Amniotic stem cell (primary cell): ENCODE data around the gene SALL1.

Experiments
- DNase-seq: peaks from one replicate; lab custom pipeline; 2025; lab: John Stamatoyannopoulos, UW

Gene SALL1

DNA sequence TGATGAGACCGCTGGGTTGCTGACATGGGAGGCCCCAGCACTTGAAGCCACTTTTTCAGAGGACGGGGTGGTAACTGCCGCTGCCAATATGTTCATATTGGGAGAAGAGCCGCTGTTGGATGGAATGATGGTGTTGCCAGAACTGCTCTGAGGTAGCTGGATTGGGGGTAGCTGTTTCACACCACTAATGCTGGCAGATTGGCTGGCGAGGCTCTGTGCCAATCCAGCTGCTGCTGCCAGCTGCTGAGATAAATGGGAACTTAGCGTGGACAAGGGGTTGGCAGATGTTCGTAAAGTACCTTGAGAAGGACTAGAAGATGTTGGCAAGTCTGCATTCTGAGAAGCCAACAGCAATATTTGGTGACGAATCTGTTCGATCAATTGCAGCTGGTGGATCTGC is 10.0 kb downstream of the SALL1 start:
- no peak for DNase-seq

DNA sequence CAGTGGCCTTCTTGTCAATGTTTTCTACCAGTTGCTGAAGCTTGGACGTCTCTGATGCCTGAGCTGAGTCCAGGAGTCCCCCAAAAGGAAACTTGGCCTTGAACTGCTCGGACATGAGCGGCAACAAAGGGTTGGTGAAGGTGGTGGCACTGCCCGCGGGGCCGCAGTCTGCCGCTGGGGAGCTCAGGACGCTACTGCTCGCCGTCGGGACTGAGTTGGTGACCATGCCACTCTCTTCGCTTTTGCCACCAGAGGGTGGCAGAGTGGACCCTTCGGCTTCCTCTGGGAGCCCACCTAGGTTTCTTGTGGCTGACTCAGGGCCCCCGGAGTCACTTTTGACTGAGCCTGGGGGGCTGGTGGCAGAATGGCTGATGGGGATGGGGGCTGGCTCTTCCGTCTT is 11.0 kb downstream of the SALL1 start:
- no peak for DNase-seq

DNA sequence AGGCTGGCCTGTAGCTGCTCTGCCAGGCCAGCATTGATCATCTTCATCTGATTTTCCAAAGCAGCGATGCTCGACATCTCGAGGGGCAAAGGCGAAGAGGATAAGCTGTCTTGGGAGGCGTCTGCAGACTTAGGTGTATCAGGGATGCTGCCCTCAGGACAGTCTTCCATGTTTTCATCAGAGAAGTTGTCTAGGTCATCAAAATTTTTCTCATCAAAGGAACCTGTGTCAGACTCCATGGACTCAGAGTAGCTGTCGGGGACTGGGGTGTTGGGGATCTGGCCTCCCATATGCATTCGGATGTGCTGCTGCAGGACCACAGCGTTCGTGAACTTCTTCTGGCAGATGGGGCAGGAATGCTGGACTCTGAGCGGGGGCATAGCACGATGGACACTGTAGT is 11.5 kb downstream of the SALL1 start:
- no peak for DNase-seq

DNA sequence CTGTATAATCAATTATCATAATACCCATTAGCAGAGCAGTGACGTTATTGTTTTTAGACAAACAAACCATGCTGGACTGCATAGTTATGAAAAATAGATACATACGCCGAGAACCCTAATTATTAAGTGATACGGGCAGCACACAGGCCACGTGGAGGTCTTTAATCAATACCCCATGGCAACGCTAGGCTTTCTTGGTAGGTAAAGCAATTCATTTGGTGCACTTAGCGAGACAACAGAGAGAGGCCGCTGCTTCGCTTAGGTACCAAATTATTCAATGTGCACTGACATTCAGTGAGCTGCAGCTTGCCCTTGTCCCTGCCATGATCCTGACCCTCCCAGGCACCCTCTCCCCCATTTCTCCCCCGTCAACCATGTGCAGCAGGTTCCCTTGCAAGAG is 12.9 kb downstream of the SALL1 start:
- no peak for DNase-seq

DNA sequence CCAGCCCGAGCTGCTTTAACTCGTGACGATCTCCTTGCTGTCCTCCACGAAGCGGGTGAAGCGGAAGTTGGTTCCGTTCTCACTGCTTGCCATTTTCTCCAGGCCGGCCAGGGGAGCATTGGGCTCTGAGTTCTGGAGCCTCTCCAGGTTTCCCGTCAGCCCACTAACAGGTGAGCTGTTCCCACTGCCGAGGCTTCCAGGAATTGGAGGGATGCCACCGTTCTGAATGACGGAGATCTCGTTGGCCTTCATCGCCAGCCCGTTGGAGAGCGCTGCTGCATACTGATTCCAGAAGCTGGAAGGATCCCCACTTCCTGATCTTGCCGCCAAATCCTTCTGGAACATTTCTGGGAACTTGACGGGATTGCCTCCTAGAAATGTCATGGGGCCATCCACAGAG is 14.0 kb downstream of the SALL1 start:
- DNase-seq, result no peak

DNA sequence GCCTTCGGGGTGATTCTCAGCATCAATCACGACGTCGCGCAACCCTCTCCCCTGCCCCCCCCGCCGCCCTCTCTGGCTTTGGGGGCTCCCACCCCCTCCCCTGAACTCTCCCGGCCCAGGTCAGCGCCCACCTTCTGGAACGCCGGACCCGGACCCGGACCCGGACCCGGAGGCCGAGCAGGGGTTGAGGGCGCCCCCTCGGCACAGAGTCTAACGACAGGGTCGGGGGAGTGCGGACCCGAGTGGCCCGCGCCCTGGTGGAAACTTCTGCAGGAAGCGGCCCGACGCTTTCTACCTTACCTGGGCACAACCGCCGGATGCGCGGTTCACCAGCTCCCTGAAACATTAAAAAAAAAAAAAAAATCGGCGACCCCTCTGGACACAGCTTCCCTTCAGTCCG is 16.2 kb downstream of the SALL1 start:
- no peak for DNase-seq

DNA sequence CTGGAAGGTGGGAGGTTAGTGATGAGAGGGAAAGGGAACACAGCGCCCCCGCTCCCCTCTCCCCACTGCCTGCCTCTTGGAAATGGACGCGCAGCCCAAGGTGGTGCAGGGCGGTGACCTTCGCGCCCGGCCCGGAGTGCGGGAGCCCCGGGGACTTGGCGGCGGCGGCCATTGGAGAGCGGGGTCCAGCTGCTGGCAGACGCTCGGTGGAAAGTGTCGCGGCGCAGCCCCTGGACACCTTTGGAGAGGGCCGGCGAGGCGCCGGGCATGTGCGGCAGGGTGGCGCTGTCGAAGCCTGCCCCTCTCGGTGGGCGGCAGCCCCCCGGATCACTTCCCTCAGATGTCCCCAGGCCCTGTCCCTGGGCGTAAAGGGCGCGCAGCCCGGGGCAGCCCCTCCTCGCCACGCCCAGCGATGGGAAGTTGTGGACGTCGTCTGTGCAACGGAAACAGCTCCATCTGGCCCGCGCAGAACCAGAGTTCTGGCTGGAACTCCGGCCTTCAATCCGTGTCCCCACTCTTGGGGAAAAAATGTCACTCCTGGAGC is 16.7 kb downstream of the SALL1 start:
- DNase-seq, result no peak

DNA sequence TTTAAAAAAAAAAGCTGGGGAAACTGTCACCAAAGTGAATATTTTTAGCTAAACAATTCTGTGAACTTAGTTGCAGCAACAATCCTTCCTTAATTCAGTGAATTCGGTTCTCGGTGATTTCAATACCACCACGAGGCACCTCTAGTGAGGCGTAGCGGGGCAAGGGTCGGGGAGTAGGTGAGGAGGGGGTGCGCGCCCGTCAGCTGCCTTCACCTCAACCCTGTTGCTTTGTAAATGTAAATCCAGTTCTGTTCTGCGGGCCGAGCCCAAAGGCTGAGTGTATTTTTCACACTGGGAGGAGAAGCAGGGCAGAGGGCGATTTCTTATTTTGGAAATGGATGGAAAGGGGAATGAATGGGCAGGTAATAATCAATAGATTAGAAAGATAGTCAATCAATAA is 17.4 kb downstream of the SALL1 start:
- no peak for DNase-seq

DNA sequence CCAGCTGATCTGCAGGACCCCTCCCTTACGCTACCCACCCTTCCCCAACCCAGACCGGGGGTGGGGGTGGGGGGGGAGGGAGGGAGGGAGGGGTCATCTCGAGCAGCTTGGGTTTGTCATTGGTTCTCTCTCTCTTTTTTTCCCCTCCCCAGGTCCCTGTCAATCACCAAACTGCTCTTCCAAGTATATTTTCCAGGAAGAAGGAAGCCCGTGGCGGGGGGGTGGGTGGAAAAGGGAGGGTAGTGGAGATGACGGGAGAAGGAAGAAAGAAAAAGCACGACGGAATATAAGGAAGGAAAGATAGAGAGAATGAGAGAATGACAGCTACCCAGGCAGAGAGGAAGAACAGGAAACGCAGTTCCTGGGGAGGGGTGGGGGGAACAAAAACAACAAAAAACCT is 17.9 kb downstream of the SALL1 start:
- no peak for DNase-seq

DNA sequence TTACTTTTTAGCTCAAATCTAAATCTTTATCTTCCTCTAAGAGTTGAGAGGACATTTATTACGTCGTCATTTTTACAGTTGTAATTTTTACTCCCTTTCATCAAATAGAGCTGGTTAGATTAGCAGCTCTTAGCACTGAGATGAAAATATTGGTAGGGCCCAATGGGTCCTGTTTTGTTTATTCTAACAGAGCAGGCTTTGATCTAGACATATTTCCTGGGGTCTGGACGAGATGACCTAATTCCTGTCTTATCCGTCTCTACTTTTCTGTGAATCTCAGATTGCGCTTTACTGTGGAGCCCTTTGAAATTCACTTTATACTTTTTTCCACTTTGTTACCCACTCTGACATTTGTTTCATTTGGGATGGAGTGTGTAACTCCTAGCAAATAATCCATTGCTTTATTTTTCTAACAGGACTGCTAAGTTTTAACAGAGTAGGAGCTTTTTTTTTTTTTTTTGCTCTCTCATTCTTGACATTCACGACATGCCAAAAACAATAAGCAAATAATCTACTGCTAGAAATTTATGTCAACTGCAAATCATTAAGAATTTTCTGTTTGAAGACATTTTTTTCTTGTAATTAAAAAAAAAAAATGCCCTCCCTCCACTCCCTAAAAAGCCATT is 18.5 kb downstream of the SALL1 start:
- no peak for DNase-seq

DNA sequence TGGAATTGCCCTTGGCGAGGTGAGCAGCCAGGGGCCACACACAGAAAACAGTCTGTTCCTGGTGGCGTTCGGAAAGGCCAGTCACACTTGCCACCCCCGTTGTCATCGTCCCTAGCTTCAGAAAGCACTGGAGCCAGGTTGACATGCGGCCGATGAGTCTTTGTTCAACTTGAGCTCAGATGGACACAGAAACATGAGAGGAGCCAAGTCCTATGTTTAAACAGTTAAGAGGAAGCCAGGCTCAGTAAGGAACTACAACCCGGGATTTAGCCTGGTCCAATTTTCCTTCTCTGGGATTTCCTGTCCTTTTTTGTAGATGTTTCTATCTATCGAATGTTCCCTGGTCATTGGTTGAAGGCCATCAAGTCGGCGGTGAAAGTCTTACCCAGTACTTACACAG is 19.5 kb downstream of the SALL1 start:
- no peak for DNase-seq

DNA sequence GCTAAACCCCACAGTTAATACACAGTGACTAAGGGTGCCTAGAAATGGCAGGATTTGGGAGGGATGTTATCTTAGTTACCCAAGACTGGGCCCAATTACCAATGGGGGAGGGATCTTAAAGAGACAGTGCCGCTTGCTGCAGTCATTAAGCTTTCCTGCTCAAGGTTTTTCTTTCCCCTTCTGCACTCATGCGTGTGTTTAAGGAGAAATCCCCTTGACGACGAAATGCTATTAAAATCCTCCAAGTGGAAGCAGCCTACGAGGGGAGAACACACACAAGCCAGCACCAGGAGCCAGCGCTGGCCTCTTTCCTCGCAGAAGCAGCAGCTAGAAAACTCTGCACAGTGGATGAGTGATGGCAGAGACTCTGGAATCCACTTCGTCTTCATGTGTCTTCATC is 22.0 kb downstream of the SALL1 start:
- no peak for DNase-seq

DNA sequence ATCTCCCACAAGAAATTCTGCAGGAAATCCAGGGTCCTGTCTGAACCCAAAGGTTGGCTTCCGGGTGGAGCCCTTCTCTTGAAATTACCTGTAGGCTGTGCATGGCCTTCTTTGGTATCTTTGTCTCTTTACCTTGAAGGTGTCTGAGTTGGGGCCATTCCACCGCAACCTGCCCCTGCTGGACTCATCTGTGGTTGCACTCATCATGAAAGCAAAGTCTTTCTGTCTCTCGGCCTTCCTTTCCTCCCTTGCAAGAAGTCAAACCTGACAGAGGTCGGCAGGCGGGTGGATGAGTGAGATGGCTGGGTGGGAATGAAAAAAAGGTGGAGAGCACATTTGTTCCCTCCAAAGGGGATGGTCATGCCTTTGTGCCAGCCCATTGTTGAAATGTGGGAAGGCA is 25.1 kb downstream of the SALL1 start:
- no peak for DNase-seq

DNA sequence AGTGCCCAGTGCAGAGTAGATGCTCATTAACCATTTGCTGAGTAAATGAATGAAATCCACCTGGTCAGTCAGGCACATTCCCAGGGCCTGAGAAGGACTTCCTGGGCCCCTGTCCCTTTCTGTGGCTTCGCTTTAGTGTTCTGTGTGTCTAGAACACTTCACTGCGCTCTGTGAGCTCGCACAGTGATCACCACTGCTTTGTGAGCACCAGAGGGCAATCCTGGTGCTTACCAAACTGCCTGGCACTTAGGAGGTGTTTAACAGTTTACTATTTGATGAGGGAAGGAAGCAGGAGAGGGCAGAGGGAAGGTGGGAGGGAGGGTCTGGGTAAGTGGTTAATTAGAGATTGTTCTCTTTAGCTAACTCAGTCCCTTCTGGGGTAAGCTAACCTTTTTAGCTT is 26.2 kb downstream of the SALL1 start:
- no peak for DNase-seq

DNA sequence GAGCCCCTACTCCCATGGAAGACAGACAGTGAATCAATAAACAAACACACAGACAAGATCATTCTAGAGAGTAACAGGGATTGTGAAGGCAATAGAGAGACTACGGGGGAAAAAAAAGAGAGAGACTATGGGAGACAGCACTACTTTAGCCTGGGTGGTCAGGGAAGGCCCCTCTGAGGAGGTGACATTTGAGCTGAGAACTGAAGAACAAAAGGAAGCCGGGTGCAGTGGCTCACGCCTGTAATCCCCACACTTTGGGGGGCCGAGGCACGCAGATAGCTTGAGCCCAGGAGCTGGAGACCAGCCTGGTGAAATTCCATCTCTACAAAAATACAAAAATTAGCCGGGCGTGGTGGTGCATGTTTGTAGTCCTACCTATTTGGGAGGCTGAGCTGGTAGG is 29.2 kb downstream of the SALL1 start:
- DNase-seq, result no peak

DNA sequence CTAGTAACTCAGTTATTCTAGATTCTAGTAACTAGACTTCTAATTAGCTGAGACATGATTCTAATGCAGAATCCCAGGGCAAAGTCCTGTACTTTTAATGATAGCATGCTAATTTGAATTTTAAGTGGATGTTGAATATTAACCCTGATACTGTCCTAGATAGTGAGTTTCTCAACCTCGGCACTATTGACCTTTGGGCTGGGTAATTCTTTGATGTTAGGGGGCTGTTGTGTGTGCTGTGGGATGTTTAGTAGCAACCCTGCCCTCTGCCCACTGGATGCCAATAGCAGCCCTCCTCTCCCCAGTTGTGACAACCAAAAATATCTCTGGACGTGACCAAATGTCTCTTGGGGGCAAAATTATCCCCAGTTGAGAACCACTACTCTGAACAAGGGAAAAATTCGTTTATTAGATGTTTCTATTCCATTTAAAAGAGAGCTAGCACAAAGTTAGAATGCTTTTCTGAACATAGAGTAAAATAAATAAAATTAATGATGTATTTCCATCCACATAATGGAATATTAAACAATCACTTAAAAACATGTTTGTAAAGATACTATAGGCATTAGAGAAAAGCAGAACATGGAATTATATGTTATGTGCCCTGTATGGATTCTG is 30.2 kb downstream of the SALL1 start:
- DNase-seq, result no peak

DNA sequence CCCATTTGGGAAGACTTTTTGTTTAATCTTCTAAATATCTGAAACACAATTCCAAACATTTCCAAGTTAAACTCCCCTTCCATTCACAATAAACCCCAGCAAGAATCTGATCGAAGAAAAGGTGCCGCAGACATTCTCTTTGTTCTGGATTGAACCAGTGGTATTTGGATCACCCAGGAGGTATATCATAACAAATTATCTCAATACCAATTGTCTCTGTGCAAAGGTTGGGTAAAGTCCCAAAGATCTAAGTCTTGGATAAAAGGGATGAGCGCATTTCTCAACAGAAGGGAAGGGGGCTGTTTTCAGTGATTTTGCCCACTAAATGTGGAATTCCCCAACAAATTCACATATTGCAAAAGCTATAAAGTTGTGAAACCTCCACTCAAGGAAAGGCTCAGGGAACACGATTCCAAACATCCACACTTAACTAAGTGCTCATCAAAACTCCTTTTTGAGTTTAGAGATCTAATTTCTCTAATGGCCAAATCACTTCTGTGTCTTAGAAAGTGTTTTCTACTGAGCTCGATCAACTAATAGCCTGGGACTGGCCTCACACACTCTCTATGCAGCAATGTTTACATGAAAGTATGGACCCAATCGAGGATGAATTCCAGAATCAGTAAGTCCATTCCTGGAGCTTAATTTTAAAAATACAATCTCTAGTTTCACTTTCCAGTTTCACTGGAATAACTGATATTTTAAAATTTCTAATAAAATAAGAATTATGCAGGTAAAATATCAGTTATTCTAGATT is 30.9 kb downstream of the SALL1 start:
- no peak for DNase-seq

DNA sequence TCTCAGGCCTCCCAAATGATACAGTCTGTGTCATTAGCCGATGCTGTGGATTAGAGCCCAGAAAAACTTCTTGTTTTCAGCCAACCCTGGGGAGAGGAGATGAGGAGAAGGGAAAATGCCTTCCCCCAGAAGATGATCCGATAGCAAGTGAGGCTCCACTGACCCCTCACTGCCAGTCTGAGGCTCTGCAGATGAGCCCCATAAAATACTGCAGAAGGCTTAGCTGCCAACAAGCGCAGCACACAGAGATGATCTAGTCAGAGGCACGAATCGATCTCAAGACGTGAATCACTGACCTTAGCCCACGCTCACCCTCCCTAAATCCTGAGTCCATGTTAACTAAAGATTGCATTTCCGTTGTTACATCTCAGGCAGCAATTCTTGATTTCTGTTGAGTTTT is 31.5 kb downstream of the SALL1 start:
- DNase-seq, result no peak

DNA sequence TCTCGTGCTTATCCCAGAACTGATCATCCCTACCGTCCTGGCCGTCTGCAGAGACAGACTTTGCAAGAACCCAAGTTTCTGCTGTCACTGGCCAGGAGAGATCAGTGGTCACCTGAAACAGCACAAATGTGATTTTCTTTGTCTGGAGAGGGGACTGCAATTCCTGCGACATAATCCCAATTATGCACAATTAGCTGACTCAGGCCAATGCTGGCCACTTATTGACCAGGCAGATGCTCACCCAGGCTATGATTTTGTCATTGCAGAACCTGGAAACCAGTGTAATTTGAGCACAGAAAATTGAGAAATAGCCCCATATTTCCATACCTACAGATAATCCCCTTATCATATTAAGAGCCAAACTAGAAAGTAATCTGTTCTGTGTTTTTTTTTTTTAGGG is 34.7 kb downstream of the SALL1 start:
- no peak for DNase-seq

DNA sequence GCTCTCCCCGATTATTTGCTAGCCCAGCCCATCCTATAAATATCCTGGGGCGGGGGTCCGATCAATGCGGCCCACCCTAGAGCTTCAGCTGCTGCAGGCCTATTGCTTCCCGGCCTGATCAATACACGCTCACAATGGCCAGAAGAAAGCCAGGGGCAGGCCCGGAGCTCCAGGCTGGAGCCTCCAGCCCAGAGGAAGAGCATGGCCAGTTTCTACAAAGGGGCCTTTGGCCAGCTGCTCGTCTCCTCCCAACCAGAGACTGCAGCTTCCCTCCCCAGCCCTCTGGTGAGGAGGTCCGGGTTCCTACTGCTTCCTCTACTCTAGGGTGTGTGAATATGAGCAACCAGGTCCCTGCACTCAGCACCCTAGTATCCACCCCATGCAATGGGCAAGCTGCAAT is 36.7 kb downstream of the SALL1 start:
- no peak for DNase-seq

DNA sequence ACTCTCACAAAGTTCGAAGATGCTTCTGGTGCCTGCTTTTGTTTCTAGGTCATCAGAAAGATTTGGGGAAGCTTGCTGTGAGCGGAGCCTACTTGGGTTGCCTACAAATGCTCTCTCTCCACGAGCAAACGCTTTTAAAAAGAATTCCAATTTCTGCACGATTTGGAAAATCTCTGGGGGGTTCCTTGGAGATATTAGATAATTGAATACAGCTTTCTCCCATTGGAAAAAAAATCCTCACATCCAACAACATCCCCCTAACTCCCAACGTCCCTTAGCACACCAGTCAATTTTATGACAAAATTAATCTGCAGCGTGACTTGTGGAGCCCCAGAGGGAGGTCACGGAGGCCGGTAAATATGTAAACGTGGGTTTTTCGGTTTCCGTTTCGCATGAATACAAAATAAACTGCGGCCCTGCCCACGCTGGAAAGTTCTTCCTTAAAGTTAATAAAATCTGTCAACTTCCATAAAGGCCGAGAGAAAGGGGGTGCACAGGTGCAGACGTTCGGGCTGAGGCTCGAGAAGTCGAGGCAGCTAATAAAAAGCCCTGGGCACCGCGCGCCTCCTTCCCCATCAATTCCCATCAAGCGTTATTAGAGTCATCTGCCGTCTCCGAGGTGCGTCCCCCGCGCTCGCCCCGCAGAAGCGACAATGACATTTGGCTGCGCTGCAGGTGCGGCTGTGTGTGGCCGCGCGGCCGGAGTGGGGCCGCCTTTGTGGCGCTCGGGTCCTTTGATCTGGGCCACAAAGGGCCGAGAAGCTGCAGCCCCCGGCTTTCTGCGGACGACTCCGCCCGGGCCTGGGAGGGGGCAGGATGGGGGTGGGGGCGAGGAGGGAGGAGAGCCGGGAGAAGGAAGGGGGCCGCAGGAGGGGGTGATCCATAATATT is 37.6 kb downstream of the SALL1 start:
- DNase-seq, result no peak

DNA sequence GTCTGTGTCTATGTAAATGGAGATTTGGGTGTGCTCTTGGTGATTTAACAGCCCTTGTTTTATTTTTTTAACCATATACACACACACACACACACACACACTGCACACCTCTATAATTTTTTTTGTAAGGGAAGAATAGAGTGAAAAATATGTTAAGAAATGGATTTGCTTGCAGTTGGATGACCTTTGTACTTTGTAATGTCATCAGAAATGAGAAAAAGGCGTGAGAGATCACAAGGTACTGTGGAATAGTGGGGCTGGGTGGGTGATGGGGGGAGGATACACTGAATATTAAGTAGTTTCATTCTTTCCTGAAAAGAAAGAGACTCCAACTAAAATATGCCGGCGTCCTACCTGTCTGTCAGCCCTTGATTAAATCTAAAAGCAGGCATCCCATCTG is 38.7 kb downstream of the SALL1 start:
- DNase-seq, result no peak
